ENCODE data around the gene LLGL2.
"Not testable (repeated sequence)": the region's sequence is repeated elsewhere in the genome, so short reads cannot be mapped to it uniquely, and the experiment has no call there.

The LLGL2 gene

GRCh38 chr17:75518983-75519537, 6.4 kb upstream of the LLGL2 start:
- TF ChIP-seq CTCF (IDR thresholded peaks at IDR 0.05; ENCODE audit: low read depth, low read length), result no peak
- no peak overlapping the region for H3K4me3 ChIP-seq (ENCODE audit: low read depth, low read length)

DNA sequence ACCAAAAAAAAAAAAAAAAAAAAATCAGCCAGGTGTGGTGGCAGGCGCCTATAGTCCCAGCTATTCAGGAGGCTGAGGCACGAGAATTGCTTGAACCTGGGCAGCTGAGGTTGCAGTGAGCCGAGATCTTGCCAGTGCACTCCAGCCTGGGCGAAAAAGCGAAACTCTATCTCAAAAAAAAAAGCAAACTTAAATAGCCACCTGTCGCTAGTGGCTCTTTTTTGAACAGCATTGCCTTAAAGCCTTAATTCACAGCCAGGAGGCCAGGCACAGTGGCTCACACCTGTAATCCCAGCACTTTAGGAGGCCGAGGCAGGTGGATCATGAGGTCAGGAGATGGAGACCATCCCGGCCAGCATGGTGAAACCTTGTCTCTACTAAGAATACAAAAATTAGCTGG, 5.1 kb upstream of the LLGL2 start:
- not testable (repeated sequence) for H3K4me3 ChIP-seq (ENCODE audit: low read depth, low read length)

GRCh38 chr17:75521290-75521689, 4.2 kb upstream of the LLGL2 start:
- no peak overlapping the region for H3K4me3 ChIP-seq (ENCODE audit: low read depth, low read length)
- no peak for TF ChIP-seq CTCF (IDR thresholded peaks at IDR 0.05; ENCODE audit: low read depth, low read length)

- H3K4me3 ChIP-seq (ENCODE audit: low read depth, low read length), result no peak overlapping the region
- no peak for TF ChIP-seq CTCF (IDR thresholded peaks at IDR 0.05; ENCODE audit: low read depth, low read length)
Measured at GRCh38 chr17:75521951-75522727, 3.4 kb upstream of the LLGL2 start.

DNA sequence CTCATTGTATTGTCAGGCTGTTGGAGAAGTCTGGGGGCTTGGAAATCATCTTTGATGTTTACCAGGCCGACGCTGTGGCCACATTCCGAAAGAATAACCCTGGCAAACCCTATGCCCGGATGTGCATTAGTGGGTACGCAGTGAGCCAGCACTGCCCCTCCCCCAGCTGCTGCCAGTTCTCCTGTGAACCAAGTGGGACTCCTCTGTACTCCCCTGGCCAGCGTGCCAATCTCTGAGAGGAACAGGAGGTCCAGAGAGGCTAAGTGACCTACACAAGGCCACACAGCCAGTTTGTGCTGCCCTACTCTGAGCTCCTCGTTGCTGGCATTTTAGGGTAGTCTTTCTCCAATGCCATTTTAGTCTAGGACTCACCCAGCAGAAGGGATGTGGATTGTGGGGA, 1.9 kb upstream of the LLGL2 start:
- no peak for TF ChIP-seq CTCF (IDR thresholded peaks at IDR 0.05; ENCODE audit: low read depth, low read length)
- no peak overlapping the region for H3K4me3 ChIP-seq (ENCODE audit: low read depth, low read length)

- TF ChIP-seq CTCF (IDR thresholded peaks at IDR 0.05; ENCODE audit: low read depth, low read length), result no peak
- no peak overlapping the region for H3K4me3 ChIP-seq (ENCODE audit: low read depth, low read length)
Measured at GRCh38 chr17:75524269-75524969, 1.1 kb upstream of the LLGL2 start.

DNA sequence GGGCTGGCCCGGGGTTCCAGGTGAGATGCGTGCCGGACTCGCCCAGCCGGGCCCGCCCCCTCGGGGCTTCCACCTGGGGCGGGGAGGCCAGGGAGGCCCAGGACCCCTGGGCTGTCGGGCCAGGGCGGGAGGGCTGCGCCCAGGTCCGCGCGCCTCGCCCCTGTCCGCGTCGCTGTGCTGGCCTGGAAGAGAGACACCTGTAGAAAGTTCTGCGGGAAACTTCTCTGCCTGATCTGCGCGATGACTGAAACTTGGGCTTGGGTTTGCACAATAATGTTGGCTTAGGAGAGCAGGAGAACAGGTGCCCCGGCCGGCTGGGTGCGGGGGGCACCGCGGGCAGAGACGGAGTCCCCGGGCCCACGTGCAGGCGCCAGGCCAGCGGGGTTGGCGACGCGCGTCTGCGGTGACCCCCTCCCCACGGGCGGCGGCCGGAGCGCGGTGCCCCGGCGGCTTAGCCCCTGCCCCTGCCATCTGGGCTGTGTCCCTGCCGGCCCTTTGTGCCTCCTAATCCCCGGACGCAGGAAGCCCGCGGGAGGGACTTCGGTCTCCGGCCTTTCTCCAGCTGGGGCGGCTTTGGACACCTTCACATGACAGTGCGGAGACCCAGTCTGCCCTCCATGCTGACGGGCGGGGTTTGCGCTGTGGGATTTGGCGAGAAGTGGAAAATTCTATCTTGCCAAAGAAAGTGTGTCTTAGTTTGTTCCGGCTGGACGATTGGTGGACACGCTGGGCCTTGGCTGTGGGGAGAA, 483 bp downstream of the LLGL2 start:
- no peak for TF ChIP-seq CTCF (IDR thresholded peaks at IDR 0.05; ENCODE audit: low read depth, low read length)
- H3K4me3 ChIP-seq (ENCODE audit: low read depth, low read length), result peak overlapping the region; percentile 21; the same call in 1 of the 2 replicates

Data from WI38 (cell line).